Midbrain (tissue), 1 donor: Measurements from ENCODE around the gene NFIL3.

Experiments used
- DNase-seq: peaks from one replicate; lab custom pipeline; 2025; lab: John Stamatoyannopoulos, UW

NFIL3 gene

GRCh38 chr9:91359734-91360470, 63.7 kb downstream of the NFIL3 start:
- no peak for DNase-seq

- DNase-seq, result no peak
These were observed 64.5 kb downstream of the NFIL3 start for GRCh38 chr9:91359083-91359482.
